Neural progenitor cell (in vitro differentiated cells): ENCODE results near the gene IHH. TPM values are rescaled to one million over a fixed set of nuclear protein-coding genes. Genes with fewer than 3 reads are reported as not detected.
A peak's percentile ranks its signal among the peaks of the same experiment; 100 is the strongest.

Source experiments
- DNase-seq: peaks from one replicate; pipeline ENCODE4 v3.0.0-alpha.2; 2016; ENCODE audit warnings: low spot score
- H2AFZ ChIP-seq: fragments of 200-600 bp; sonication (generic); replicated peaks from 2 replicates; pipeline ENCODE4 v1.6.1; 2016; ENCODE audit warnings: antibody characterized with exemption
- H3F3A ChIP-seq: fragments of 200-600 bp; sonication (generic); 2 replicates; pipeline ENCODE4 v1.6.1; 2016; ENCODE audit warnings: antibody characterized with exemption, low read depth
- H3K27ac ChIP-seq: fragments of 200-600 bp; sonication (generic); 2 replicates; pipeline ENCODE4 v1.5.1; 2016; ENCODE audit warnings: mild to moderate bottlenecking
- H3K27me3 ChIP-seq: fragments of 200-600 bp; sonication (generic); 2 replicates; pipeline ENCODE4 v1.6.1; 2016; ENCODE audit warnings: mild to moderate bottlenecking, moderate library complexity
- H3K36me3 ChIP-seq: fragments of 200-600 bp; sonication (generic); 2 replicates; pipeline ENCODE4 v1.5.1; 2016
- H3K4me1 ChIP-seq: fragments of 200-600 bp; sonication (generic); 2 replicates; pipeline ENCODE4 v1.6.1; 2016; ENCODE audit warnings: mixed run types
- H3K4me2 ChIP-seq: fragments of 200-600 bp; sonication (generic); 2 replicates; pipeline ENCODE4 v1.6.1; 2016
- H3K4me3 ChIP-seq: fragments of 200-600 bp; sonication (generic); 2 replicates; pipeline ENCODE4 v1.5.1; 2016
- H3K79me2 ChIP-seq: fragments of 200-600 bp; sonication (generic); 2 replicates; pipeline ENCODE4 v1.6.1; 2016; ENCODE audit warnings: low read depth
- H3K9ac ChIP-seq: fragments of 200-600 bp; sonication (generic); 2 replicates; pipeline ENCODE4 v1.6.1; 2016
- H3K9me3 ChIP-seq: fragments of 200-600 bp; sonication (generic); 2 replicates; pipeline ENCODE4 v1.5.1; 2016; ENCODE audit warnings: low read depth
- H4K20me1 ChIP-seq: fragments of 200-600 bp; sonication (generic); 2 replicates; pipeline ENCODE4 v1.6.1; 2016; ENCODE audit warnings: low read depth
- H3K27ac Mint-ChIP-seq: 3 replicates; pipeline ENCODE4 v1.8.0; 2021; ENCODE audit warnings: mixed read lengths
- H3K27me3 Mint-ChIP-seq: 2 replicates; pipeline ENCODE4 v1.8.0; 2022; ENCODE audit warnings: low read depth, mild to moderate bottlenecking, inconsistent platforms, moderate library complexity, mixed read lengths; ENCODE audit not compliant: insufficient read depth
- H3K36me3 Mint-ChIP-seq: 3 replicates; pipeline ENCODE4 v1.8.0; 2021; ENCODE audit warnings: mixed read lengths
- H3K4me1 Mint-ChIP-seq: 3 replicates; pipeline ENCODE4 v1.8.0; 2021; ENCODE audit warnings: mixed read lengths
- H3K4me3 Mint-ChIP-seq: 3 replicates; pipeline ENCODE4 v1.8.0; 2021; ENCODE audit warnings: mild to moderate bottlenecking, moderate library complexity, mixed read lengths
- H3K9me3 Mint-ChIP-seq: 3 replicates; pipeline ENCODE4 v1.8.0; 2020; ENCODE audit warnings: mixed read lengths
- CTCF ChIP-seq: fragments of 200-600 bp; sonication (generic); IDR thresholded peaks from 2 replicates; pipeline ENCODE4 v1.5.1; 2017; ENCODE audit warnings: antibody characterized with exemption, mild to moderate bottlenecking
- EZH2 ChIP-seq: fragments of 200-600 bp; sonication (generic); IDR thresholded peaks from 2 replicates; pipeline ENCODE4 v1.6.1; 2017; ENCODE audit warnings: antibody characterized with exemption, mild to moderate bottlenecking, moderate library complexity
- EZH2phosphoT487 ChIP-seq: fragments of 200-600 bp; sonication (generic); IDR thresholded peaks from 2 replicates; pipeline ENCODE4 v1.6.1; 2017; ENCODE audit warnings: antibody characterized with exemption
- total RNA-seq: library from RNA; depleted of rRNA; stranded (reverse); fragments of >200 nt; gene quantifications from 2 replicates; pipeline ENCODE4 v1.2.3, GENCODE V29; 2015; ENCODE audit warnings: low replicate concordance

Gene IHH
- total RNA-seq, 1 donor from 2014 or later = not detected

GRCh38 chr2:219106251-219106650 is 45.5 kb upstream of the IHH start:
- peaks cover 7% of the 10 kb centered on the region for H3K4me1 Mint-ChIP-seq
- no peak overlapping the region for H3K27ac Mint-ChIP-seq
- H3K4me3 Mint-ChIP-seq = no peak overlapping the region

DNA sequence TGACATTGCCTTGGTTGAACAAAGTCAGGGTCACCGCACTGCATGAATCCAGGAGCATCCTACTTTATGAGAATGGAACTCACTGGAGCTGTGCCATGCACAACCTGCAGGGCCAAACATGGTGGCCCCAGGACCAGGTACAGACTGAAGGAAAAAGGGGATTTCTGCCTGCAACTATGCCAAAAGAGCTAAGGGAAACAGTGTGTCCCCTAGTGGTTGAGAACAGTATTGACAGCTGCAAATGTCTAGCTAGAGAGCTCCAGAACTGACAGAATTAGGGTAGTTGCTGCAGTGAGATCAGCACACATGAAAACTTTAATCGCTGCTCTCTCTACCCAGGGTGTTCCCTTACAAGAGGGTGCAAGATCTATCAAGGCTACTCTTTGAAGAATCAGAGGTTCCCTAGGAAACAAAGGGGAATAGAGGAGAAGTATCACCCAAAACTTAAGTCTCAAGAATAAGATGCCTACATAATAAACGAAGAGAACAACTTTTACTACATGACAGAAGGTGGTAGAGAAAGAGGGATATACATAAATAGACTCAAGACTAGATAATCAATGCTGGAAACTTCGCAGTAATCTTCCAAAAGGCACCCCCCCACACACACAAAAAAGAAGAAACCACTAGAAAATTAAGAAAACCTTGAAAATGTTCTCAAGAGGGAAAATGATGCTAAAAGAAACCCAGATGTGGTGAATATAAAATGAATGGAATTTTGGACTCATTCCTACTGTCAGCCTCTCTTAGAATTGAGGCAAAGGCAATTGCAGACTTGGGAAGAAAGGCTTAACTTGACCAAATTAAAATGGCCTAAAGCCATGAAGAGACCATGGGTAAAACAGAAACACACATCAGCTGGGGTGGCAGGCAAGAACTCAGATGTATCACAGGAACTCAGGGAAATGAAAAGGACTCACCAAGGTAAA is 43.6 kb upstream of the IHH start:
- Histone ChIP-seq H3K36me3 (no peaks in the 10 kb centered on the region), H3K9me3 (no peaks in the 10 kb centered on the region), H3K9ac (no peak overlapping the region), H3K4me1 (peaks cover 3% of the 10 kb centered on the region), H3K79me2 (no peaks in the 10 kb centered on the region), H2AFZ (no peak overlapping the region), H3K27ac (no peak overlapping the region), H3K4me3 (no peak overlapping the region), H4K20me1 (peaks cover 2% of the 10 kb centered on the region), H3K27me3 (no peaks in the 10 kb centered on the region), H3K4me2 (no peak overlapping the region), H3F3A (no peaks in the 10 kb centered on the region)
- TF ChIP-seq CTCF = peak; percentile 82
- TF ChIP-seq EZH2 = no peak
- TF ChIP-seq EZH2phosphoT487 = no peak
- no peaks in the 10 kb centered on the region for H3K27me3 Mint-ChIP-seq
- H3K4me3 Mint-ChIP-seq = no peak overlapping the region
- peaks cover 3% of the 10 kb centered on the region for H3K4me1 Mint-ChIP-seq
- no peaks in the 10 kb centered on the region for H3K9me3 Mint-ChIP-seq
- H3K27ac Mint-ChIP-seq = no peak overlapping the region
- DNase-seq = peak; percentile 67
- no peaks in the 10 kb centered on the region for H3K36me3 Mint-ChIP-seq

More at GRCh38 chr2:219106251-219106650, 45.5 kb upstream of the IHH start:
- Histone ChIP-seq H3K4me1 (peaks cover 7% of the 10 kb centered on the region), H3K27me3 (no peaks in the 10 kb centered on the region), H3K9ac (no peak overlapping the region), H3K4me3 (no peak overlapping the region), H3F3A (no peaks in the 10 kb centered on the region), H2AFZ (no peak overlapping the region), H3K36me3 (no peaks in the 10 kb centered on the region), H3K4me2 (no peak overlapping the region), H3K9me3 (no peaks in the 10 kb centered on the region), H4K20me1 (peaks cover 11% of the 10 kb centered on the region), H3K79me2 (no peaks in the 10 kb centered on the region), H3K27ac (no peak overlapping the region)
- H3K27me3 Mint-ChIP-seq = no peaks in the 10 kb centered on the region
- no peak for TF ChIP-seq CTCF
- H3K36me3 Mint-ChIP-seq = no peaks in the 10 kb centered on the region
- DNase-seq = no peak
- H3K9me3 Mint-ChIP-seq = no peaks in the 10 kb centered on the region

GRCh38 chr2:219099329-219099728 is 38.6 kb upstream of the IHH start:
- Mint-ChIP-seq H3K36me3 (no peaks in the 10 kb centered on the region), H3K4me1 (no peaks in the 10 kb centered on the region), H3K9me3 (no peaks in the 10 kb centered on the region), H3K27ac (no peak overlapping the region), H3K27me3 (no peaks in the 10 kb centered on the region), H3K4me3 (no peak overlapping the region)
- no peaks in the 10 kb centered on the region for H3K79me2 ChIP-seq
- no peaks in the 10 kb centered on the region for H3K36me3 ChIP-seq
- H4K20me1 ChIP-seq = no peaks in the 10 kb centered on the region
- no peak overlapping the region for H2AFZ ChIP-seq
- TF ChIP-seq EZH2 (no peak), EZH2phosphoT487 (no peak), CTCF (no peak)
- DNase-seq = no peak
- H3K4me2 ChIP-seq = no peak overlapping the region
- H3F3A ChIP-seq = no peaks in the 10 kb centered on the region
- H3K9ac ChIP-seq = no peak overlapping the region
- H3K9me3 ChIP-seq = no peaks in the 10 kb centered on the region
- no peak overlapping the region for H3K4me3 ChIP-seq
- H3K27ac ChIP-seq = no peak overlapping the region
- no peaks in the 10 kb centered on the region for H3K4me1 ChIP-seq
- H3K27me3 ChIP-seq = no peaks in the 10 kb centered on the region
